NCI-H446 treated with DMSO at 0.1 percent for 48 hours (cell line): ENCODE results near the gene NUDT19.
A peak's percentile ranks its signal among the peaks of the same experiment; 100 is the strongest.
"Not testable (repeated sequence)": the region's sequence is repeated elsewhere in the genome, so short reads cannot be mapped to it uniquely, and the experiment has no call there.

Experiments used
- DNase-seq: peaks from one replicate; lab custom pipeline; 2025; lab: John Stamatoyannopoulos, UW

NUDT19 gene

GRCh38 chr19:32691291-32691951 is at the start of gene NUDT19:
Gene NUDT19, plus strand, starts transcription at chr19:32691821. Its CDS starts 140 bp downstream, at chr19:32691961.
- peak; percentile 63 for DNase-seq

GRCh38 chr19:32642771-32643170 is 48.9 kb upstream of the NUDT19 start:
- no peak for DNase-seq

GRCh38 chr19:32646556-32646955 is 45.1 kb upstream of the NUDT19 start:
- no peak for DNase-seq

- DNase-seq = no peak
Observed at GRCh38 chr19:32647361-32647760, 44.3 kb upstream of the NUDT19 start.

GRCh38 chr19:32649751-32650150 is 41.9 kb upstream of the NUDT19 start:
- DNase-seq = no peak

- DNase-seq = no peak
Observed at GRCh38 chr19:32650671-32651070, 41.0 kb upstream of the NUDT19 start.

GRCh38 chr19:32651729-32652140 is 39.9 kb upstream of the NUDT19 start:
- DNase-seq = no peak

GRCh38 chr19:32652331-32652730 is 39.3 kb upstream of the NUDT19 start:
- DNase-seq = not testable (repeated sequence)

GRCh38 chr19:32652894-32653598 is 38.6 kb upstream of the NUDT19 start:
- no peak for DNase-seq

- DNase-seq = no peak
Observed at GRCh38 chr19:32653599-32653915, 38.1 kb upstream of the NUDT19 start.

- DNase-seq = not testable (repeated sequence)
Observed at GRCh38 chr19:32656379-32656778, 35.2 kb upstream of the NUDT19 start.

- DNase-seq = no peak
Observed at GRCh38 chr19:32658075-32658474, 33.5 kb upstream of the NUDT19 start.

- DNase-seq = no peak
Observed at GRCh38 chr19:32658527-32658926, 33.1 kb upstream of the NUDT19 start.

GRCh38 chr19:32661318-32661717 is 30.3 kb upstream of the NUDT19 start:
- DNase-seq = no peak

GRCh38 chr19:32662186-32662585 is 29.4 kb upstream of the NUDT19 start:
- DNase-seq = no peak

GRCh38 chr19:32666084-32666483 is 25.5 kb upstream of the NUDT19 start:
- DNase-seq = no peak

- no peak for DNase-seq
Observed at GRCh38 chr19:32669310-32669709, 22.3 kb upstream of the NUDT19 start.

- no peak for DNase-seq
Observed at GRCh38 chr19:32671883-32672593, 19.6 kb upstream of the NUDT19 start.

- no peak for DNase-seq
Observed at GRCh38 chr19:32672841-32673240, 18.8 kb upstream of the NUDT19 start.

- no peak for DNase-seq
Observed at GRCh38 chr19:32673573-32673972, 18.0 kb upstream of the NUDT19 start.

GRCh38 chr19:32674153-32674930 is 17.3 kb upstream of the NUDT19 start:
- DNase-seq = no peak
